Glomerular endothelial cell (primary cell): Measurements from ENCODE around the gene ATP1A3. TPM values are rescaled to one million over a fixed set of nuclear protein-coding genes. Genes with fewer than 3 reads are reported as not detected.

Source experiments
- DNase-seq: peaks from one replicate; pipeline ENCODE4 v3.0.0-alpha.2; 2011; ENCODE audit warnings: low read depth, low spot score; ENCODE audit errors: extremely low read depth
- total RNA-seq: library from RNA; depleted of rRNA; stranded (reverse); fragments of >200 nt; gene quantifications from 2 replicates; pipeline ENCODE4 v1.2.3, GENCODE V29; 2015

Gene ATP1A3
- total RNA-seq, 1 donor from 2014 or later: 0.06 TPM

DNA sequence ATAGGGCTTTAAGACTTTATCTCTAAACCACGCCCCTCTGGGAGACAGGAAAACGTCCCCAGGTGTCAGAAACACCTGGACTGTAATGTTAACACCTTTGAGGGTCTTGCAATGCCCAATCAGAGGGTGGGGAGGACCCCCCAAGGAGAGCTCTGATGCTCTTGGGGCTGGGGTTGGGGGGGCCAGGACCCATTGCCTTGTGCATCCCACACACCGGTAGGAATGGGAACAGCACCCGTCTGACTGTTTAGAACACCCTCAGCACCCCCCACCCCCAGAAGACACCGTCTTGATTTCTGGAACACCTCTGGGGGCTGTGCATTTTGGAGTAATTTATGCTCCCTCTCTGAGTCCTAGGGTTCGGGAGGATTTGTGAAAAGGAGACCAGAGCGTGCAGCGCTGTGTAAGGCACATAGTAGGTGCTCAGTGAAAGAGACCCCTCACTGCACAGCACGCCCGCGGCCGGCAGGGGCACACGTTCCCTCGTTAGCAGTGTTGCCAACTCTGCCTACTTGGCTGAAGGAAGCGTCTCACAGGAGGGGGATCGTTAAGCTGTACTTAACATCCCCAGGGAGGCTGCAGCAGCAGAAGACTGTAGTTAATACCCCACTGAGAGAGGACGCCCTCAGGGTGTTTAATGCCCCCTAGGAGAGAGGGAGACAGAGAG, 63.0 kb downstream of the ATP1A3 start:
- DNase-seq: no peak

DNA sequence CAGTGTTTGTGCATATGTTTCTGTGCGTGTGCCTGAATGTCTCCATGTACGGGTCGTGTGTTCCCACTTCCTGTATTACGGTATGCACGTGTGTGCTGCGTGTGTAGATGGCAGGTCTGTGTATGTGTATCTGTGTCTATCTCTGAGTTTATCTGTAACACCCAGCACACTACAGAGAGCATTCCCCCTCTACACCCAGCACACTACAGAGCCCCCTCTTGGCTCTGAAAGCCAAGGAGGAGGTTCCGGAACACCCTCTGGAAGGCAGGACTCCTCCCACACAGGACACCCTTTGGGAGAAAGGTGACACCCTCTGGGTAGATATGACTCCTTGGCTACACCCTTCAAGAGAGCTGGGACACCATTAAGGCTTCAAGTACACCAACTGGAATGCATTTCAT, 63.7 kb downstream of the ATP1A3 start:
- no peak for DNase-seq

DNA sequence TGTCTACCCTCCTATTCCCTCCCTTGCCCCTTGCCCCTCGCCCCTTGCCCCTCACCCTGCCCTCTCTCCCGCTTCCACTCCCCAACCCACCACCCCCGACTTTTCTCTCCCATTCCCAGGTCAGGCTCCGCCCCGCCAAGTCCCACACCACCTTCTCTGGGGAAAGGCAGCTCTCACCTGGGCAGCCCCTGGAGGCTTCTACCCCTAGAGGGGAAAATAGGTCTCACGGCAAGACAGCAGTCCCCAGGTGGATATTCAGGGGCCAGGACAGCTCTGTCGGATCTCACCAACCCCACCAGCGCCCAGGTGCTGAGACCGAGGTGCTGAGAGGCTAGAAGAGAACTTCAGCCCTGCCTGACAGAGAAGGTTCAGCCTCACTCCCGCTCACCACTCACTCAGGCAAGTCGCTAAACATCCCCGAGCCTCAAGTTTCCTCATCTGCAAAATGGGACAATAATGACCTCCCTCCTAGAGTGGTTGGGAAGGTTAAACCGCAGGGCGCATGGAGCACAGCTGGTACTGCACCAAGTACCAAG, 64.4 kb downstream of the ATP1A3 start:
- no peak for DNase-seq

DNA sequence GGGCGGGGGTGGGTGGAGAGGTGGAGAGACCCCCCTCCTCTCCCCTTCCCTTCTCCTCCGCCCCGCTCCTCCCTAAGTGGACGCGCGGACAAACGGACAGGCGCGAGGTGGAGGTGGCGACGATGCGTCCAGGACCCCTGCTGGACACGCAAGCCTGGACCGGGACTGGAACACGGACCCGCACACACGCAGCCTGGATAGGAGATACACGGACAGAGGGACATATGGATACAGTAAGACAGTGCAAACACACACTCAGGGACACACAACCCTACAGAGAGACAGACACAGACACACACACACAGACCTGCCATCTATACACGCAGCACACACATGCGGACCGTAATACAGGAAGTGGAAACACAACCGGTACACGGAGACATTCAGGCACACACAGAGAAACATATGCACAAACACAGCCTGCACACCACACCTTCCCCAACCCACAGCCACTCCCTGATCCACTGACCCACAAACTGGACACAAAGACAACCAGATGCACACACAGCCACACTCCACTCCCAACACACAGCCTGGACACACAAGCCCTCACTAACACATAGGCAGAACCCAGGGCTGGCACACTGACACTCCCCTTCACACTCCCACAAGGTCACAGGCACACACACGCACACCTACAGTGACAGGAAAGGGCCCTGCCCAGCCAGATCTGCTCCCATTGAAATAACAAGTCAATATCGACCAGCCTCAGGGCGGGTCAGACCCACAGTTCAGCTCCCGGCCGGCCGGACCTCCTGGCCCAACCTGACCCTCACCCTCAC, 65.1 kb downstream of the ATP1A3 start:
- no peak for DNase-seq

DNA sequence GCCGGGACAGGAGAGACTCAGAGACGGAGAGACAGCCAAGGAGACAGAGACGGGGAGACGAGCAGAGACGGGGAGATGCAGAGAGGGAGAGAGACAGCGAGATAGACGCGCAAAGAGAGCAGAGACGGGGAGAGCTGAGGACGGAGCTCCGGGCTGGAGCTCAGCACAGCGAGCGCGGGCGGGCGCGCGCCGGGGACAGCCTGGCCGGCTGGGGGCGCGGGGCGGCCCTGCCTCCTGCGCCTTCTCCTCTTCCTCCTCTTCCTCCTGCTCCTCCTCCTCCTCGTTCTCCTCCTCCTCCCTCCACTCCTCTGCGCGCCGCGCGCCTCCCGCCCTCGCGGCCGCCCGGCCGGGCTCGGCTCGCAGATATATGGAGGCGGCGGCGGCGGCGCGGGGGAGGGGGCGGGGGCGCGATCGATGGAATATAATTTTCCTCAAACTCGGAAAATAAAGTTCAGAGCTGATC, 65.8 kb downstream of the ATP1A3 start, which contains the start of gene ERFL:
Gene ERFL (minus strand): TSS at position 229 of the 463 bp plus-strand sequence. CDS start 15,530 bp downstream, outside the sequence.
- DNase-seq: no peak

DNA sequence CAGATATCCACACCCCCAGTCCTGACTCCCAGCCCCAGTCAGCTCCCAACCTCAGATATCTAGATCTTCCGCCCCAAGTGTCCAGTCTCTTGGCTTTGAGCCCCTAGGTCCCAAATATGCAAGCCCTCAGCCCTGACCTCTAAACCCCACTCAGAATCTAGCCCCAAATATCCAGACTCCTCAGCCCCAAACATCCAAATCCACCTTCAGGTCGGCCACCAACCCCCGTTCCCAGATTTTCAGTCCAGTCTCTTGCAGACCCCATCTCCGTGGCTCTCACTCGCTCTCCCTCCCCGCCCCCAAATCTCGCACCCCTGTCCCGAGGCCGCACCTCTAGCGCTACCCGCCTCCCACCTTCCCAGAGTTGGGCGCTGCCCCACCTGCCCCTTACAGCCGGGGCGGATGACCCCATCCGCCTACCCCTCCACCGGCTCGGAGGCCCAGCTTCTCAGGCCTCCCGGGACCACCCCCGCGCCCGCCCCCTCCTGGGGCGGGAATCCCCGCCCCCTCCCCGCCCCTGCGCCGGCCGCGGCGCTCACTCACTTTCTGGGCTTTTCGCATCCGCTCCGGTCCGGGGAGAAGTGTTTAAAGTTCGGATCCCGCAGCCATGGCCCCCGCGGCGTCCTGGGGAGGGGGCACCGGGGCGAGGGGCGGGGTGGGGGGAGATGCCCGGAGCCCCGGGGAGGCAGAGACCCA, 66.4 kb downstream of the ATP1A3 start:
- DNase-seq: no peak

DNA sequence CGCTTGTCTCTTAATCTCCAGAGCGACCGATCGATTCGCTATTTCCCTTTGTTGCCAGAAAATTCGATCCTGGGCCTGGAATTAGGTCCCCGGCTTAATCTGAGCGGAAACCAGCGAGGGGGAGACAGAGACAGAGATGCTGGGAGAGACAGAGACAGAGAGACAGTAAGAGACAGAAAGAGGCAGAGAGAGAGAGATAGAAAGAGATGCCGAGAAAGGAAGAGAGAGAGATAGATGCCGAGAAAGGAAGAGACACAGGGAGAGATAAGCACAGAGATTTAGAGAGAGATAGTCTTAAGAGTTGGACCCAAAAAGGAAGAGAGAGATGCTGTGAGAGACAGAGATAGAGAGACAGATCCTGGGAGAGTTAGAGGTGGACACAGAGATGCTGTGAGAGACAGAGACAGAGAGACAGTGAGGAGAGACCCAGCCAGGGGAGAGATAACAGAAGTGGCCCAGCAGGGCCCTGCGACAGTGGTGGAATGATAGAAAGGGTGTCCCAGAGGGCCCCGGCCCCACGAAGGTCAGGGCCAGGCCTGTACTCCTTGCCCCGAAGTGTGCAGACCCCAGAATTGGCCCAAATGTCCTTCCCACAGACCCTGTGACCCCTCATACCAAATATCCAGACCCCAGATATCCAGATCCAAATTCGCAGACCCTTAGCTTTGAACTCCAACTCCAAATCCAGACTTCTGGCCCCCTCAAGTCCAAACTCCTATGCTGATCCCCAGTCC, 67.1 kb downstream of the ATP1A3 start:
- DNase-seq: no peak

DNA sequence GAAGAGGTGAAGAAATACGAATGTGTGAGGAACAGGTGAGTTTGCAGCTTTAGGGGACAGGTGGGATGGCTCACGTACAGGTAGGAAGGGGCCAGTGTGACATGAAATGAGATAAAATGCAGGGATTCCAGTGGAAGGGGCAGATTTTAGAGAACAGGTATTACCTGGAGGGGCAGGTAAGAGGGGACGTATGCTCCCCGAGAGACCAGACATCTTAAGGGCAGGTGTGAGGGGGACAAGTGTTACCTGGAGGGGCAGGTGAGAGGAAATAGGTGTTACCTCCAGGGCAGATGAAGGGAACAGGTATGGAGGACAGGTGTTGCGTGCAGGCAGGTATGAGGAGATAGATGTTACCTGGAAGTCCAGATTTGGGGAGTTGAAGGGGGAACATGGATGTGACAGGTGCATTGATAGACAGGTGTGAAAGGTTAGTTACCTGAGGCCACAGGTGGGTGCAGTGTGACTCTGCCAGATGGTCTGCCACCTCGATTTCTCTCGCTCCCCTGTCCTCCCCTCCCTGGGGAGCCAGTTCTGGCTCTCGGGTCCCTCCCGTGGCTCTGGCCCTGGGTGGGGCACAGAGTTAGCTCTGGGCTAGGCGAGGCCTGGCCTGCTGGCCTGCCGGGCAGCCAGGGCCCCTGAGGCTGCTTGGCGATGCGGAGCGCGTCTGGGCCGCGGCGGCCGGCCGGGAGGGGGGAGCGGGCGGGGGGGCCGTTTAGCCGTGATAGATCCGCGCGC, 67.8 kb downstream of the ATP1A3 start:
- DNase-seq: no peak

DNA sequence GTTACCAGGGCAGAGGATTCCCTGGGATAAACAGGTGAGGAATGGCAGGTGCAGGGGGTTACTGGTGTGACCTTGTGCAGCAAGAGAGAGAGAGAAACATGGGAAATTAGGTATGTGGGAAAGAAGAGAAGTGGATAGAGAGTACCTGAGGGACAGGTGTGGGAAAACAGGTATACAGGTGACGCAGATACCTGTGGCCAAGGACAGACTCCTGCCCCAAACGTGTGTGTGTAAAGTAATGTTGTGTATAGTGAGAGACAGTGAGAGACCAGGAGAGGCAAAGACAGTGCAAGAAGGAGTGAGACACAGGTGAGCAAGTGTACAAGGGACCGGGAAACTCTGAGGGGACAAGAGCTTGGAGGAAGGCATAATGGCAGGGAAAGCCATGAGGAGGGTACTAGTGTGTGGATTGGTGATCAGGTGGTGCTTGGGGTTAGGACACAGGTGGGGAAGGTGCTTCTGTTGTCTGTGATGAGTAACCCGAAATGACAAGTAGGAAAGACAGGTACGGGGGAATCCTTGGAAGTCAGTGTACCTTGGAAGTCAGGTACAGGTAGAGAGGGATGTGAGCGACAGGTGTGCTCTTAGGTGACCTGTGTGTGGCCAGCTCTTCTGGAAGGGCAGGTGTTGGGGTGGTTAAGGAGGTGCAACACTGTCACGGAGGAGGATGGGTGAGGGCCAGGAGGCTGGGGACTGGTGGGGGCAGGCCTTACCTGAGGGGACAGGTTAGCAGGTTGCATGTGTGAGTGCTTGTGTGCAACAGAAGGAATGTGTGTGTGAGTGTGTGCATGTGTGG, 68.6 kb downstream of the ATP1A3 start:
- DNase-seq: no peak

DNA sequence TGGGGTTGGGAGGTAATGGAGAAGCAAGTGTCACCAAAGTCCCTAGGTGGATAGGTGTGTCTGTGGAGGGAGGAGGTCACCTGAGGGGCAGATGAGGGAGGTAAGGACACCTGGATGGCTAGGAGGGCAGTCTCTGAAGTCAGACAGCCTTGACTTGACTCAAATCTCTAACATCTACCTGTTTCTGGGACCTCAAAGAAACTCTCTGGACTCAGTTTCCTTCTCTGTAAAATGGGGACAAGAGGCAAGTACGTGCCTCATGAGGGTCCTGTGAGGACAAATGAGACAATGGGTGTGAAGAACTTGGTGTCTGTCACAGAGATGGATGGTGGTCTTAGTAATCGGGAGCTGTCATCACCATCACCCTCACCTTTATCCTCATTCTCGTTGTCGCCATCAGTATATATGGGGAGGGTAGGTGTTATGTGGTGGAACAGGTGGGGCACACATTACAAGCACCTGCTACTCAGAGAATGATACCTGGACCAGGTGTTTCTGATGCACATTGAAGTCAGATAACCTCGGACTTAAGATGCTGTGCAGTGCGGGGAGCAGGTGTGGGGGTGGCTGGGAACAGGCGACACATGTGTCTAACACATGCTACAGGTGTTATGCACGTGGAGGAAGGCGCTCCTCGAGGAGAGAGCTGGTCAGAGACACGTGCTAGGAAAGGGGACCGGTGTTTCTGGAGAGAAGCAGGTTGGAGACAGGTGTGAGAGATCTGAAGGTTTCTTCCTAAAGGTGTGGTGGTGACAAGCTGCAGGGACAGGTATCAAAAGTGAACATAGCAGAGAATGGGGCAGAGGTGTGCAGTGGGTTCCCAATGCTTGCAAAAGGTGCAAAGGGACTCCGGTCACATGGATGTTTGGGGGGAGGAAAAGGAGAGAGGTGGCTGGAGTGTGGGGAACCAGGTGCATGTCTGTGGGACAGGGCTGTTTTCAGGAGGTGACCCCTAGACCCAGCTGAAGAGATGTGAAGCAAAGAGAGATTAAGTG, 69.6 kb downstream of the ATP1A3 start:
- no peak for DNase-seq

DNA sequence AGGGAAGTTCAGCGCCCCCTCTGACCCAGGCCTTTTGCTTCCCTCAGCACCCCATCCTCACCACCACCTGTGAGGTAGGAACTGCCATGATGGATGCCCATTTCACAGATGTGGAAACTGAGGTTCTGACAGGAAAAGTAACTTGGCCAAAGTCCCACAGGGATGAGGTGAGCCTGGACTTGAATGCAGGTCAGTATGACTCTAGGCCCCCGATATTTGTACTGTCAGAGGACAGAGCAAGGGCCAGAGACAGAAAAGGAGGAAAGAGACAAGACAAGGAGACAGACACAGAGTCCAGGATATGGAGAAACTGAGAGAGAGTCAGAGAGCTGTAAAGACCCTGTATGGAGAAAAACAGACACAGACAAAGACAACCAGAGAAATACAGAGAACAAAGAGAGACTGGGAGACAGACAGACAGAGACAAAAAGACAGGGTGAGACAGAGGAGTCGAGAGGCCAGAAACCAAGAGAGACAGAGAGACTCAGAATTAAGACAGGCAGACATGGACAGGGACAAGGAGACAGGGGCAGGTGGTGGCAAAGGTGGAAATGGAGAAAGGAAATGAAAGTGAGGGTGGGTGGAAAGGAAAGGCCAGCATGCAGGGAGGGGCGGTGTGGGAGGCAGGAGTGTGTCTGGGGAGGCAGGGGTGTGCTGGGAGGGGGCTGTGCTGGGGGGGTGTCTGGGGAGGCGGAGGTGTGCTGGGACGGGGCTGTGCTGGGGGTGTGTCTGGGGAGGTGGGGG, 70.8 kb downstream of the ATP1A3 start:
- DNase-seq: no peak

DNA sequence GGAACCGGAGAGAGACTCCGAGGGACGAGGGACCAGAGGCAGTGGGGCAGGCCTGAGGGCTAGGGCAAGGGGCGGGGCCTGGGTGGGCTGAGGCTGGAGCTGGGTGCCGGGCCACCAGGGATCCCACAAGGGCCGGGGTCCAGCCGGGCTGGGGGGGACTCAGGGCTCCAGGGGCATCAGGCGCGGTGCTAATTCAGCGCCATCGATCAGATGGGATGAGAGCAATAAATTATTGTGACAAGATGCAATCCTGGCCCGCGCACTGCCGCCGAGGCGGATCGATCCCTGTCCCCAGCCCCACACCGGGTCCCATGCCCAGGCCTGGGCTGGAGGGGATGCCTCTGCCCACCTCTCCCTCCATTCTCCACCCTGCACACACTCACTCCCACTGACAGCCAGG, 71.4 kb downstream of the ATP1A3 start:
- DNase-seq: no peak

DNA sequence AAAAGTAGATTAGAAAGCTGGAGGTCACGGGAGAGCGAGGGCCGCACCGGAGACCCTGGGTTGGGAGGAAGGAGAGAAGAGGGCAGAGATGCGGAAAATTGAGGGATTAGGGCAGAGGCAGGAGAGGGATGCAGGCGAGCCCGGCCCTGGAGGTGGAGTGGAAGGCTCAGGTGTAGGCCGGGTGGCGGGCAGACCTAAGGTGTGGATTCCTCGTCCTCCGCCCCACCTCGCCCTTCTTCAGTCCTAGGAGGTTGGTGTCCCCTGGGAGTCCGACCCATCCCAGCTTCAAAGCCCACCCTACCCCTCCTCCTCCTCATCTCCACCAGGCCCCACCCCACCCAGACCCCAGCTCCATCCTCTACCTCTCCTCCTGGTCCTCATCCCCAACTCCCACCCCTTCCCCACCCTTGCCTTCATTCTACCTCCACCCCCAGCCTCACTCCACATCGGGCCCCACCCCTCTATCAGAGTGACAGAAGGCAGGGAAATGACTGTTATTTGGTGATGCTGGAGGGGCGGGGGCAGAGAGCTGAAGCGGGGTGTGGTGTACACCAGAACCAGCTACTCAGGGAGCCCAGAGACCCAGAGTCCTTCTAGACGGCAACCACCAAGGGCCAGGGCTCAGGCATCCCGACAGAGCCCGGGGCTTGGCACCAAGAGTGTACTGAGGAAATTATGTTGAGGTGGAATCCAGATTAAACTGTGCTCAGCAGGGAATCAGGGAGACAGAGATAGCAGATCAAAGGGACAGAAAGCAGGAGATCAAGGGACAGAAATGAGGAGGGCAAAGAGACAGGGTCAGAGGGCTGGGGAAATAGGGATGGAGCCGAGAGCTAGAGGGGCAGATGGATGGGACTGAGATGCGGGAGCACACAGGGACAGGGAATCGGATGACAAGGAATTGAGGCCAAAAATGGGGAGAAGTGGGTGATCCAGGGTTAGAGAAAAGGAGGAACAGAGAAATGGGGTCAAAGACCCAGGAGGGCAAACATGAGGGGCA, 72.2 kb downstream of the ATP1A3 start:
- no peak for DNase-seq

DNA sequence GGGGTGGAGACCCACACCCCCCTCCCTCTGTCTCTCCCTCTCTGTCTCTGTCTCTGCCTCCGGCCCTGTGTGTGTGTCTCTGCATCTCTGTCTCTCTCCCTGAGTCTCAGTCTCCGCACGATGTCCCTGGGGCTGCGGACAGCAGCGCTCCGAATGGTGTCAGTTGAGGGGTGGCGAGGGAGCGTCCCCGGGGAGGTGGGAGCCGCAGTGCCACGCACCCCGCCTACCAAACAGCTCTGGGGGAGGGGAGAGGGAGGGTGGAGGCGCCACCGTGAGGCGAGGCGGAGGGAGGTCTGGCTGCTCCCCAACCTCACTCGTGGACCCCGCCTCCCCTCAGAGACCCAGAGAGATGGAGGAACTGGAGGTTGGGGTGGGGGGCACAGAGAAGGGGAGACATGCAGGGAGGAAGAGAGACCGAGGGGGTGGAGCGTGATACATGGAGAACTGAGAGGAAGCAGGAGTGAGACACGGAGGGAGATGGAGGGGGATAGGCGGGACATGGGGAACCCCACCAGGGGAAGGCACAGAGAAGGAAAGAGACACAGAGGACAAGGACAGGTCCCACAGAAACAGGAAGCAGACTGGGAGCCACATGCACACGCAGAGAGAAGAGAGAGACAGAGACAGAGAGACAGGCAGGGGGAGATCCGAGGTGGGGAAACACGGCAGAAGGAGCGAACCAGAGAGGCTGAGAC, 73.0 kb downstream of the ATP1A3 start:
- no peak for DNase-seq

DNA sequence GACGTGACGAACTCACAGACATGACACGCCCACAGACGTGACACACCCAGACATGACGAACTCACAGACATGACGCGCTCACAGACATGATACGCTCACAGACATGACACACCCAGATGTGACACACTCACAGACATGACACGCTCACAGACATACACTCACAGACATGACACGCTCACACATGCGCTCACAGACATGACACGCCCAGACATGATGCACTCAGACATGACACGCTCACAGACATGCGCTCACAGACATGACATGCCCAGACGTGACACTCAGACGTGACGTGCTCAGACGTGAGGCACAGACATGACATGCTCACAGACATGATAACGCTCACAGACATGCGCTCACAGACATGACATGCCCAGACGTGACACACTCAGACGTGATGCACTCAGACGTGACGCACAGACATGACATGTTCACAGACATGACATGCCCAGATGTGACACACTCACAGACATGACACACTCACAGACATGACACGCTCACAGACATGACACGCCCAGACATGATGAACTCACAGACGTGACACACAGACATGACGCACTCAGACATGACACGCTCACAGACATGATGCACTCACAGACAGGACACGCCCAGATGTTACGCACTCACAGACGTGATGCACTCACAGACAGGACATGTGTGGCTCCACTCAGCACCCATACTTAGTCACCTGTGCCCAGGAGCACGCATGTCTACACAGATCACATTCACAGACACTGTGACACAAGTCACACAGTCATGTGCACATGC, 73.9 kb downstream of the ATP1A3 start:
- no peak for DNase-seq
